PC-3 (cell line): ENCODE data around the gene CEBPG. TPM values are rescaled to one million over a fixed set of nuclear protein-coding genes. Genes with fewer than 3 reads are reported as not detected.

Source experiments
- ATAC-seq: fragments of 200-7000 bp; cut with Tn5 transposase; 2 replicates; pipeline ENCODE4 v1.9.1; 2020; ENCODE audit warnings: mild to moderate bottlenecking, moderate library complexity
- BruUV-seq: library from RNA; stranded (reverse); fragments of 400-500 nt; replicated peaks from 2 replicates; lab custom pipeline; 2021; lab: Mats Ljungman, UMichigan
- CTCF ChIA-PET: fragments of 300-600 bp; sonication (Branson Sonifier 250); formaldehyde crosslinking; loops from one replicate; lab custom pipeline; 2022; ENCODE audit warnings: antibody characterized with exemption; lab: Charles Lee
- POLR2A ChIA-PET: fragments of 300-600 bp; sonication (Branson Sonifier 250); formaldehyde crosslinking; loops from one replicate; lab custom pipeline; 2022; ENCODE audit warnings: antibody characterized with exemption; ENCODE audit not compliant: unreplicated experiment; lab: Charles Lee
- DNase-seq: peaks from one replicate; pipeline ENCODE4 v3.0.0-alpha.2; 2015
- H2AFZ ChIP-seq: fragments of 300-600 bp; sonication (generic); 2 replicates; pipeline ENCODE4 v1.6.0; 2016; ENCODE audit warnings: antibody characterized with exemption, low read length
- H3F3A ChIP-seq: fragments of 300-600 bp; sonication (generic); one replicate; pipeline ENCODE4 v1.6.0; 2017; ENCODE audit warnings: antibody characterized with exemption, low read length, control low read depth, mild to moderate bottlenecking; ENCODE audit not compliant: unreplicated experiment
- H3K27ac ChIP-seq: fragments of 300-600 bp; sonication (generic); 2 replicates; pipeline ENCODE4 v1.5.1; 2016; ENCODE audit warnings: mild to moderate bottlenecking, low read length
- H3K27me3 ChIP-seq: fragments of 300-600 bp; sonication (generic); 2 replicates; pipeline ENCODE4 v1.6.1; 2016; ENCODE audit warnings: low read length, mixed read lengths
- H3K36me3 ChIP-seq: fragments of 300-600 bp; sonication (generic); 2 replicates; pipeline ENCODE4 v1.6.1; 2016; ENCODE audit warnings: low read depth, mixed run types, low read length, mixed read lengths
- H3K4me1 ChIP-seq: fragments of 300-600 bp; sonication (generic); 2 replicates; pipeline ENCODE4 v1.5.1; 2016; ENCODE audit warnings: low read length; ENCODE audit not compliant: insufficient read depth
- H3K4me2 ChIP-seq: fragments of 300-600 bp; sonication (generic); 2 replicates; pipeline ENCODE4 v1.6.0; 2016; ENCODE audit warnings: low read length
- H3K4me3 ChIP-seq: fragments of 300-600 bp; sonication (generic); 2 replicates; pipeline ENCODE4 v1.5.1; 2016; ENCODE audit warnings: mild to moderate bottlenecking, low read length, mixed read lengths
- H3K79me2 ChIP-seq: fragments of 300-600 bp; sonication (generic); 2 replicates; pipeline ENCODE4 v1.6.1; 2017; ENCODE audit warnings: low read length, mixed read lengths
- H3K9ac ChIP-seq: fragments of 300-600 bp; sonication (generic); 2 replicates; pipeline ENCODE4 v1.6.0; 2016; ENCODE audit warnings: mild to moderate bottlenecking, low read length
- H3K9me2 ChIP-seq: fragments of 300-600 bp; sonication (generic); replicated peaks from 2 replicates; pipeline ENCODE4 v1.6.1; 2016; ENCODE audit warnings: mixed run types, low read length, mixed read lengths
- H3K9me3 ChIP-seq: fragments of 300-600 bp; sonication (generic); 2 replicates; pipeline ENCODE4 v1.6.1; 2016; ENCODE audit warnings: low read length, mixed read lengths
- H4K20me1 ChIP-seq: fragments of 300-600 bp; sonication (generic); 2 replicates; pipeline ENCODE4 v1.6.1; 2016; ENCODE audit warnings: low read length, mixed read lengths
- EZH2 ChIP-seq: fragments of 300-600 bp; sonication (generic); IDR thresholded peaks from one replicate; pipeline ENCODE4 v1.6.1; 2017; ENCODE audit warnings: antibody characterized with exemption, mild to moderate bottlenecking, low read length; ENCODE audit not compliant: unreplicated experiment
- EZH2phosphoT487 ChIP-seq: fragments of 300-600 bp; sonication (generic); IDR thresholded peaks from 2 replicates; pipeline ENCODE4 v1.6.1; 2018; ENCODE audit warnings: mild to moderate bottlenecking, antibody characterized with exemption, low read length, borderline replicate concordance
- intact Hi-C: fragments of 100-400 bp; cut with micrococcal nuclease; formaldehyde crosslinking; loops from 2 replicates; pipeline ENCODE4 v1.9.0; 2023
- total RNA-seq: library from RNA; depleted of rRNA; stranded (reverse); fragments of >200 nt; gene quantifications from 2 replicates; pipeline ENCODE4 v1.2.3, GENCODE V29; 2014
- TF ChIP-seq, protein P1 (sequence below): fragments of 300-600 bp; sonication (generic); conservative IDR thresholded peaks from 2 replicates; pipeline ENCODE4 v1.5.1; 2017; ENCODE audit warnings: antibody characterized with exemption, low read depth, mild to moderate bottlenecking, low read length

The CEBPG gene
- total RNA-seq, 1 experiment from 2014 or later, result 24.6 TPM

DNA sequence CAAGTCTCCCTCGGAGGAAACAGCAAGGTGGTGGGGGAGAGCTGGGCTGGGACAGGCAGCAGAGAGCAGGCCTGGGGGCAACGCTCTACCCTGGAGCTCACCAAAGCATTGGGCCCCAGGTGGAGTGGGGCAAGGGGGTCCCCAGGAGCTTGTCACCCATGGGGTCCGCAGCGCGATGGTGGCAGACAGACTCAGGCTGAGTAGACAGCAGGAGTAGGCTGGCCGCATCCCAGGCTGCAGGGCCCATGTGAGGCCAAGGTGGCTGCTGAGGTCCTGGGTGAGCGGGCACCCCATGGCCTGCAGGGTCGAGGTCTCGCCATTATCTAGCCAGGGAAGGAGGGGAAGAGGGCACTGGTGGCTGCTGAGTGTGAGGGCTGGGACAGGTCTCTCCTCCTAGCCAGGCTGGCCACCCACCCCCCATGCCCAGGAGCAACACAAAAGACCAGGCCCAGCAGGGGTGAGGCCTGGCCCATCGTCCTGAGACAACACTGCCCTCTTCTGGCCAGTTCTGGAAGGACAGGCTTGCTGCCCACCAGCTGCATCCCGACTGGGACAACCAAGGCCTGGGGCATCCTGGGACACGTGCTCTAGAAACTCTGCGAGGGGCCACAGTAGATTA, 33.1 kb downstream of the CEBPG start:
- intact Hi-C loops, result loop anchor here (1.0 to 2.0 kb wide), 2 partner anchors 164 to 171 kb away; no protein-coding TSS in a partner anchor
- ATAC-seq, result peak; percentile 79
- CTCF ChIA-PET, result interaction anchor here (1.4 kb wide), 1 partner anchor 171 kb away, joined by 5 read pairs; no protein-coding TSS in a partner anchor
- H3K9ac ChIP-seq, result no peak overlapping the region
- peak; percentile 73 for DNase-seq
- H3K79me2 ChIP-seq, result no peaks in the 10 kb centered on the region
- no peak overlapping the region for H3K4me3 ChIP-seq
- H3F3A ChIP-seq, result no peaks in the 10 kb centered on the region
- TF ChIP-seq EZH2phosphoT487 (no peak), EZH2 (no peak)
- TF ChIP-seq, protein P1, sequence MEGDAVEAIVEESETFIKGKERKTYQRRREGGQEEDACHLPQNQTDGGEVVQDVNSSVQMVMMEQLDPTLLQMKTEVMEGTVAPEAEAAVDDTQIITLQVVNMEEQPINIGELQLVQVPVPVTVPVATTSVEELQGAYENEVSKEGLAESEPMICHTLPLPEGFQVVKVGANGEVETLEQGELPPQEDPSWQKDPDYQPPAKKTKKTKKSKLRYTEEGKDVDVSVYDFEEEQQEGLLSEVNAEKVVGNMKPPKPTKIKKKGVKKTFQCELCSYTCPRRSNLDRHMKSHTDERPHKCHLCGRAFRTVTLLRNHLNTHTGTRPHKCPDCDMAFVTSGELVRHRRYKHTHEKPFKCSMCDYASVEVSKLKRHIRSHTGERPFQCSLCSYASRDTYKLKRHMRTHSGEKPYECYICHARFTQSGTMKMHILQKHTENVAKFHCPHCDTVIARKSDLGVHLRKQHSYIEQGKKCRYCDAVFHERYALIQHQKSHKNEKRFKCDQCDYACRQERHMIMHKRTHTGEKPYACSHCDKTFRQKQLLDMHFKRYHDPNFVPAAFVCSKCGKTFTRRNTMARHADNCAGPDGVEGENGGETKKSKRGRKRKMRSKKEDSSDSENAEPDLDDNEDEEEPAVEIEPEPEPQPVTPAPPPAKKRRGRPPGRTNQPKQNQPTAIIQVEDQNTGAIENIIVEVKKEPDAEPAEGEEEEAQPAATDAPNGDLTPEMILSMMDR, result peak; percentile 70
- H2AFZ ChIP-seq, result no peak overlapping the region
- no peaks in the 10 kb centered on the region for H3K36me3 ChIP-seq
- H3K27me3 ChIP-seq, result no peaks in the 10 kb centered on the region
- no peak overlapping the region for H3K27ac ChIP-seq
- H3K4me1 ChIP-seq, result no peaks in the 10 kb centered on the region
- POLR2A ChIA-PET, result no interaction called here
- no peaks in the 10 kb centered on the region for H3K9me2 ChIP-seq
- no peaks in the 10 kb centered on the region for H3K9me3 ChIP-seq
- H4K20me1 ChIP-seq, result no peaks in the 10 kb centered on the region
- no peak overlapping the region for H3K4me2 ChIP-seq
- no TSS peak for BruUV-seq

DNA sequence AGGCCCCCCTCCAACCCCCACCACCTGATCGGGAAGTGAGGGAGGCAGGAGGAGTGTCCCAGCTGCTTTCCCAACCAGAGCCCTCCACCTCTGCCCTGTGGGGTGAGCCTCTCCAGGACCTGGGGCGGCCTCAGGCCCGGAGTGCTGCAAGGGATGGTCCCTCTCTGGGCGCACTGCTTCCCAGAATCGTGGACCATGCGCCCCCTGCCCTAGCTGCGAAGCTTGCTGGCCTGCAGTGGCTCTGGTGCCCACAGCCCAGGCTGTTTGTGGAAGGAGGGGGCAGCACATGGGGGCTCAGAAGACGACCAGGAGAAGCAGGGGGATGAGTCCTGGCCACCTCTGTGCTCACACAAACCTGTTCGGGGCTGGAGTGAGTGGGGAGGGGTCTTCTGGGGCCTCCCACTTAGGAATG, 33.6 kb downstream of the CEBPG start:
- no peak overlapping the region for H3K27ac ChIP-seq
- no peaks in the 10 kb centered on the region for H3K4me1 ChIP-seq
- no peak overlapping the region for H3K4me2 ChIP-seq
- CTCF ChIA-PET, result interaction anchor here (1.4 kb wide), 1 partner anchor 172 kb away, joined by 5 read pairs; no protein-coding TSS in a partner anchor
- BruUV-seq, result no TSS peak
- no peak overlapping the region for H3K9ac ChIP-seq
- no peaks in the 10 kb centered on the region for H3K79me2 ChIP-seq
- H3K4me3 ChIP-seq, result no peak overlapping the region
- intact Hi-C loops, result loop anchor here (2.0 kb wide), 1 partner anchor 164 kb away; no protein-coding TSS in a partner anchor
- H3K9me3 ChIP-seq, result no peaks in the 10 kb centered on the region
- no peaks in the 10 kb centered on the region for H4K20me1 ChIP-seq
- no peak for TF ChIP-seq EZH2
- TF ChIP-seq, protein P1, result no peak; the same call in 1 of the 2 replicates
- TF ChIP-seq EZH2phosphoT487, result no peak
- H3K9me2 ChIP-seq, result no peaks in the 10 kb centered on the region
- no peak overlapping the region for H2AFZ ChIP-seq
- POLR2A ChIA-PET, result no interaction called here
- no peaks in the 10 kb centered on the region for H3F3A ChIP-seq
- ATAC-seq (peak; percentile 25), DNase-seq (no peak)
- H3K36me3 ChIP-seq, result no peaks in the 10 kb centered on the region
- H3K27me3 ChIP-seq, result no peaks in the 10 kb centered on the region

DNA sequence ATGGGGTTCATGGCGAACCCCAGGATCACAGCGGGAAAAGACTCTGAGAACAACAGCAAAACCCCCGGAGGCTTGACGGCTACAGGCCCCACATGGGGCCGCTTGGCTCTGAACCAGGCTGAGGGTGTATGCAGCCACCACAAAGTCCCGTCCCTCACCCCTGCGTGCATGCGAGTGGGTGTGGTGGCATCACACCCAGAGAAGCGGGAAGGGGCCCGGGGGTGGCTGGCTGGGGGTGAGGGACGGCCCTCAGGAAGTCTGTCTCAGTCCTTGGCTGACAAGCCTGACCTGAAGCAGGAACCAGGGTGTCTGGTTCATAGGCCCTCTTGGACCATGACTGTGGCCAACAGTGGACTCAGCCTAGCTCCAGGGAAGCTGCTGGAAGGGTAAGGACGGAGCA, 34.2 kb downstream of the CEBPG start:
- Histone ChIP-seq H3K9me2 (no peaks in the 10 kb centered on the region), H3K4me1 (no peaks in the 10 kb centered on the region), H2AFZ (no peak overlapping the region), H3K27me3 (no peaks in the 10 kb centered on the region), H3K79me2 (no peaks in the 10 kb centered on the region), H3K27ac (no peak overlapping the region), H3K9ac (no peak overlapping the region), H3K4me2 (no peak overlapping the region), H3K4me3 (no peak overlapping the region), H3K9me3 (no peaks in the 10 kb centered on the region), H3F3A (no peaks in the 10 kb centered on the region), H4K20me1 (no peaks in the 10 kb centered on the region), H3K36me3 (no peaks in the 10 kb centered on the region)
- ATAC-seq (no peak), DNase-seq (no peak)
- intact Hi-C loops, result loop anchor here (2.0 kb wide), 1 partner anchor 165 kb away; no protein-coding TSS in a partner anchor
- TF ChIP-seq EZH2phosphoT487, result no peak
- TF ChIP-seq, protein P1, result no peak
- no peak for TF ChIP-seq EZH2
- ChIA-PET CTCF (no interaction called here), POLR2A (no interaction called here)
- no TSS peak for BruUV-seq
